Endothelial cell of umbilical vein (primary cell): ENCODE results near the gene ME3. TPM values are rescaled to one million over a fixed set of nuclear protein-coding genes. Genes with fewer than 3 reads are reported as not detected.

Experiments used
- BruUV-seq: library from RNA; stranded (reverse); fragments of 400-500 nt; replicated peaks from 2 replicates; lab custom pipeline; 2021; lab: Mats Ljungman, UMichigan
- CTCF ChIA-PET: fragments of 300-600, 350-600 bp; sonication (Branson Sonifier 250); formaldehyde crosslinking; loops from one replicate; lab custom pipeline; 2021; ENCODE audit warnings: antibody characterized with exemption, inconsistent platforms; lab: Charles Lee
- POLR2A ChIA-PET: fragments of 300-600, 350-600 bp; sonication (Branson Sonifier 250); formaldehyde crosslinking; loops from one replicate; lab custom pipeline; 2021; ENCODE audit warnings: antibody characterized with exemption, inconsistent platforms; lab: Charles Lee
- DNase-seq: peaks from one replicate; pipeline ENCODE4 v3.0.0-alpha.2; 2011; ENCODE audit warnings: low read depth, low spot score
- FAIRE-seq: peaks from 2 replicates; lab custom pipeline; 2011; peaks lifted over from hg19 to GRCh38; lab: Jason Lieb, UNC
- H2AFZ ChIP-seq: 2 replicates; pipeline ENCODE4 v1.6.0; 2012; ENCODE audit warnings: low read depth, low read length, control low read depth, inconsistent platforms
- H3K27ac ChIP-seq: 2 replicates; pipeline ENCODE4 v1.5.1; 2011; ENCODE audit warnings: low read depth, mild to moderate bottlenecking, control low read depth, low read length, moderate library complexity; ENCODE audit not compliant: insufficient read depth
- H3K27me3 ChIP-seq, 2 experiments: 2 replicates each; pipeline versions ENCODE4 v1.6.0 to v1.6.1; 2011; ENCODE audit warnings: low read length in 2 of 2, mixed read lengths in 1 of 2; ENCODE audit not compliant: control insufficient read depth in 2 of 2, insufficient read depth in 2 of 2
- H3K36me3 ChIP-seq, 2 experiments: 2 replicates in 1 of 2; 3 replicates in 1 of 2; pipeline ENCODE4 v1.5.1; 2011; ENCODE audit warnings: low read length in 2 of 2, mild to moderate bottlenecking in 1 of 2, moderate library complexity in 1 of 2; ENCODE audit not compliant: control insufficient read depth in 2 of 2, insufficient read depth in 2 of 2; ENCODE audit errors: extremely low read depth in 1 of 2
- H3K4me1 ChIP-seq: 3 replicates; pipeline ENCODE4 v1.5.1; 2011; ENCODE audit warnings: mild to moderate bottlenecking, low read length; ENCODE audit not compliant: control insufficient read depth, insufficient read depth; ENCODE audit errors: extremely low read depth
- H3K4me2 ChIP-seq: 2 replicates; pipeline ENCODE4 v1.6.1; 2011; ENCODE audit warnings: low read length, control low read depth, mixed read lengths; ENCODE audit not compliant: insufficient read depth
- H3K4me3 ChIP-seq, 3 experiments: fragments of 200-600 bp in 1 of 3; sonication (generic), shearing (Covaris generic) in 1 of 3; replicated peaks in 1 of 3; 2 replicates each; pipeline ENCODE4 v1.5.1; 2011 to 2016; ENCODE audit warnings: control low read depth in 3 of 3, low read length in 3 of 3, mild to moderate bottlenecking in 2 of 3, inconsistent platforms in 1 of 3, low read depth in 1 of 3, moderate library complexity in 1 of 3; ENCODE audit not compliant: insufficient read depth in 1 of 3
- H3K79me2 ChIP-seq: 2 replicates; pipeline ENCODE4 v1.6.0; 2012; ENCODE audit warnings: low read length, inconsistent platforms; ENCODE audit not compliant: control insufficient read depth, insufficient read depth
- H3K9ac ChIP-seq: replicated peaks from 2 replicates; pipeline ENCODE3; 2011; ENCODE audit warnings: low read length, control low read depth; ENCODE audit not compliant: insufficient read depth; ENCODE audit errors: extremely low read depth
- H3K9me1 ChIP-seq: replicated peaks from 3 replicates; pipeline ENCODE4 v1.6.0; 2011; ENCODE audit warnings: mild to moderate bottlenecking, low read length; ENCODE audit not compliant: control insufficient read depth, insufficient read depth; ENCODE audit errors: extremely low read depth
- H3K9me3 ChIP-seq: replicated peaks from 2 replicates; pipeline ENCODE4 v1.5.1; 2012; ENCODE audit warnings: low read length, inconsistent platforms; ENCODE audit not compliant: control insufficient read depth, insufficient read depth
- H4K20me1 ChIP-seq: replicated peaks from 2 replicates; pipeline ENCODE3; 2011; ENCODE audit warnings: mild to moderate bottlenecking, low read length; ENCODE audit not compliant: control insufficient read depth, insufficient read depth; ENCODE audit errors: extremely low read depth
- CTCF ChIP-seq, 2 donors: IDR thresholded peaks; 1 replicate in 1 of 2; 2 replicates in 1 of 2; pipeline ENCODE4 v1.5.1; 2011; ENCODE audit warnings: low read length in 2 of 2, mild to moderate bottlenecking in 2 of 2, moderate library complexity in 2 of 2, control low read depth in 1 of 2, inconsistent platforms in 1 of 2, low read depth in 1 of 2; ENCODE audit not compliant: insufficient read depth in 1 of 2; ENCODE audit errors: extremely low read depth in 1 of 2
- EZH2 ChIP-seq: IDR thresholded peaks from 2 replicates; pipeline ENCODE4 v1.6.1; 2012; ENCODE audit warnings: borderline replicate concordance, low read depth, mild to moderate bottlenecking, moderate library complexity, low read length, inconsistent platforms; ENCODE audit not compliant: severe bottlenecking
- FOS ChIP-seq: IDR thresholded peaks from 2 replicates; pipeline ENCODE4 v1.6.1; 2011; ENCODE audit warnings: mild to moderate bottlenecking, low read length, moderate library complexity, borderline replicate concordance; ENCODE audit not compliant: insufficient read depth
- GATA2 ChIP-seq: IDR thresholded peaks from 2 replicates; pipeline ENCODE4 v1.7.0; 2011; ENCODE audit warnings: low read depth, mild to moderate bottlenecking, moderate library complexity, mixed read lengths, low read length; ENCODE audit not compliant: insufficient read length, insufficient read depth
- JUN ChIP-seq: IDR thresholded peaks from 2 replicates; pipeline ENCODE4 v1.6.1; 2011; ENCODE audit warnings: borderline replicate concordance, low read depth; ENCODE audit not compliant: insufficient read length, insufficient read depth
- MAX ChIP-seq: IDR thresholded peaks from 2 replicates; pipeline ENCODE4 v1.6.1; 2011; ENCODE audit not compliant: insufficient read depth, insufficient read length
- MYC ChIP-seq: IDR thresholded peaks from one replicate; pipeline ENCODE4 v1.6.1; 2011; ENCODE audit warnings: mild to moderate bottlenecking, low read depth, low read length
- POLR2A ChIP-seq: IDR thresholded peaks from 2 replicates; pipeline ENCODE4 v1.6.1; 2012; ENCODE audit warnings: low read depth, mild to moderate bottlenecking, control low read depth, low read length
- POLR2AphosphoS5 ChIP-seq: IDR thresholded peaks from 2 replicates; pipeline ENCODE4 v1.6.1; 2012; ENCODE audit warnings: low read depth, mild to moderate bottlenecking, control low read depth, low read length, moderate library complexity; ENCODE audit not compliant: insufficient read depth
- dilution Hi-C: fragments of 300-500 bp; cut with MboI; formaldehyde crosslinking; loops from one replicate; pipeline ENCODE4 v1.15.0; 2019; ENCODE audit warnings: low sequenced_read_pairs; ENCODE audit not compliant: extremely low pct_ligation_motif_present
- intact Hi-C: fragments of 100-400 bp; cut with micrococcal nuclease; formaldehyde crosslinking; loops from one replicate; pipeline ENCODE4 v1.10.0; 2022
- polyA plus RNA-seq, 4 experiments: library from polyadenylated mRNA; depleted of rRNA in 3 of 4; stranded (reverse) in 3 of 4; unstranded in 1 of 4; fragments of >200 nt; gene quantifications; 2 replicates each; pipeline versions ENCODE4 v1.2.1 to v1.2.3, GENCODE V29; 2011 to 2012; ENCODE audit warnings: missing spikeins in 1 of 4
- total RNA-seq: library from RNA; stranded (reverse); gene quantifications from 2 replicates; pipeline ENCODE4 v1.2.3, GENCODE V29; 2021

The ME3 gene
- total and polyA plus RNA-seq, 2 donors (not counting 3 experiments of a cell fraction or from before 2014, with no cell fraction given) = 26.9 to 30.4 TPM

GRCh38 chr11:86415026-86415425, 257.4 kb downstream of the ME3 start:
- ChIA-PET CTCF (interaction anchor here (7.1 kb wide), 1 partner anchor 54 kb away, joined by 50 read pairs; no protein-coding TSS in a partner anchor), POLR2A (no interaction called here)
- TF ChIP-seq GATA2 = no peak
- no peak for TF ChIP-seq FOS
- TF ChIP-seq EZH2 = no peak
- TF ChIP-seq POLR2AphosphoS5 = no peak
- TF ChIP-seq JUN = no peak
- TF ChIP-seq CTCF (IDR thresholded peaks at IDR 0.05; ENCODE audit: extremely low read depth in 1 of 2, insufficient read depth in 1 of 2, low read depth in 1 of 2, low read length in 2 of 2) = no peak
- TF ChIP-seq MAX = no peak
- TF ChIP-seq POLR2A = no peak
- TF ChIP-seq MYC = no peak
- Histone ChIP-seq H2AFZ (no peak overlapping the region), H3K9ac (no peak overlapping the region), H3K4me1 (no peaks in the 10 kb centered on the region), H3K9me1 (no peaks in the 10 kb centered on the region), H4K20me1 (no peaks in the 10 kb centered on the region), H3K27me3 (no peaks in the 10 kb centered on the region), H3K79me2 (no peaks in the 10 kb centered on the region), H3K36me3 (no peaks in the 10 kb centered on the region), H3K27ac (no peak overlapping the region), H3K4me2 (no peak overlapping the region), H3K4me3 (no peak overlapping the region), H3K9me3 (no peaks in the 10 kb centered on the region)
- no TSS peak for BruUV-seq
- intact Hi-C loops = loop anchor here (5.0 to 10.0 kb wide), 2 partner anchors 118 to 560 kb away; partner anchors contain the start of gene CCDC83
- no peak for DNase-seq
- no peak for FAIRE-seq
- dilution Hi-C loops = no loop called here
